H1 (cell line): ENCODE measurements around the gene ACSL3. TPM values are rescaled to one million over a fixed set of nuclear protein-coding genes. Genes with fewer than 3 reads are reported as not detected.

ENCODE experiments used
- CTCF ChIA-PET: fragments of 300-600 bp; sonication (Branson Sonifier 250); formaldehyde crosslinking; loops from one replicate; lab custom pipeline; 2021; ENCODE audit not compliant: partially characterized antibody; lab: Charles Lee
- POLR2A ChIA-PET: fragments of 300-600 bp; sonication (Branson Sonifier 250); formaldehyde crosslinking; loops from one replicate; lab custom pipeline; 2021; ENCODE audit warnings: inconsistent platforms; ENCODE audit not compliant: partially characterized antibody; lab: Charles Lee
- DNase-seq, 2 experiments: peaks; one replicate each; pipeline versions ENCODE4 v3.0.0 to v3.0.0-alpha.2; 2010 to 2022; ENCODE audit warnings: low spot score in 2 of 2, low read depth in 1 of 2, mixed read lengths in 1 of 2
- FAIRE-seq: peaks from 2 replicates; lab custom pipeline; 2011; peaks lifted over from hg19 to GRCh38; lab: Jason Lieb, UNC
- H2AFZ ChIP-seq: 2 replicates; pipeline ENCODE4 v1.8.1; 2012; ENCODE audit warnings: low read length, inconsistent platforms
- H2AK5ac ChIP-seq: 2 replicates; pipeline ENCODE4 v1.6.1; 2013; ENCODE audit warnings: low read depth, low read length
- H2BK120ac ChIP-seq: replicated peaks from 2 replicates; pipeline ENCODE3; 2013; ENCODE audit warnings: low read depth, low read length, inconsistent platforms
- H2BK12ac ChIP-seq: 2 replicates; pipeline ENCODE4 v1.6.1; 2013; ENCODE audit warnings: low read depth, low read length
- H2BK15ac ChIP-seq: 2 replicates; pipeline ENCODE4 v1.6.1; 2013; ENCODE audit warnings: low read length
- H2BK20ac ChIP-seq: 2 replicates; pipeline ENCODE4 v1.6.1; 2013; ENCODE audit warnings: low read length
- H2BK5ac ChIP-seq: 2 replicates; pipeline ENCODE4 v1.6.1; 2013; ENCODE audit warnings: low read depth, low read length
- H3K14ac ChIP-seq: 2 replicates; pipeline ENCODE4 v1.6.1; 2013; ENCODE audit warnings: inconsistent platforms; ENCODE audit not compliant: insufficient read length
- H3K18ac ChIP-seq: 2 replicates; pipeline ENCODE4 v1.6.1; 2013; ENCODE audit warnings: low read length; ENCODE audit errors: extremely low read depth
- H3K23ac ChIP-seq: 2 replicates; pipeline ENCODE4 v1.6.1; 2013; ENCODE audit warnings: inconsistent platforms; ENCODE audit not compliant: insufficient read length
- H3K23me2 ChIP-seq: 2 replicates; pipeline ENCODE4 v1.6.1; 2013; ENCODE audit warnings: low read depth, low read length
- H3K27ac ChIP-seq: 2 replicates; pipeline ENCODE4 v1.6.1; 2011; ENCODE audit warnings: low read depth, low read length, inconsistent platforms
- H3K27me3 ChIP-seq, 4 experiments: replicated peaks in 1 of 4; 1 replicate in 1 of 4; 2 replicates in 3 of 4; pipeline versions ENCODE4 v1.6.1 to v1.8.1; 2011 to 2013; ENCODE audit warnings: low read length in 3 of 4, mild to moderate bottlenecking in 3 of 4, inconsistent platforms in 2 of 4, mixed read lengths in 2 of 4, moderate library complexity in 1 of 4; ENCODE audit not compliant: control insufficient read depth in 3 of 4, insufficient read depth in 3 of 4; ENCODE audit errors: extremely low read depth in 1 of 4
- H3K36me3 ChIP-seq, 4 experiments: 2 replicates each; pipeline versions ENCODE4 v1.6.1 to v1.8.1; 2011 to 2013; ENCODE audit warnings: mild to moderate bottlenecking in 4 of 4, low read length in 3 of 4, moderate library complexity in 2 of 4, control low read depth in 1 of 4, inconsistent platforms in 1 of 4; ENCODE audit not compliant: insufficient read depth in 4 of 4, control insufficient read depth in 2 of 4
- H3K4ac ChIP-seq: replicated peaks from 2 replicates; pipeline ENCODE3; 2013; ENCODE audit warnings: low read length, low read depth, mixed read lengths, inconsistent platforms; ENCODE audit not compliant: insufficient read length
- H3K4me1 ChIP-seq, 4 experiments: replicated peaks in 1 of 4; 1 replicate in 1 of 4; 2 replicates in 3 of 4; pipeline versions ENCODE4 v1.6.1 to v1.8.1; 2011 to 2013; ENCODE audit warnings: low read length in 3 of 4, inconsistent platforms in 2 of 4, mixed read lengths in 1 of 4; ENCODE audit not compliant: insufficient read depth in 4 of 4, control insufficient read depth in 3 of 4
- H3K4me2 ChIP-seq, 2 experiments: 2 replicates each; pipeline versions ENCODE4 v1.6.1 to v1.8.1; 2011 to 2013; ENCODE audit warnings: low read depth in 2 of 2, low read length in 2 of 2, control low read depth in 1 of 2, inconsistent platforms in 1 of 2, mild to moderate bottlenecking in 1 of 2; ENCODE audit not compliant: insufficient read depth in 1 of 2
- H3K4me3 ChIP-seq, 4 experiments: fragments of 200-600, 300-600 bp in 1 of 4; sonication (generic), shearing (Covaris generic), sonication (Bioruptor Twin) in 1 of 4; 2 replicates each; pipeline versions ENCODE4 v1.5.1 to v1.8.1; 2011 to 2016; ENCODE audit warnings: low read length in 4 of 4, low read depth in 3 of 4, control low read depth in 2 of 4, inconsistent platforms in 2 of 4, mild to moderate bottlenecking in 2 of 4, mixed read lengths in 1 of 4, moderate library complexity in 1 of 4; ENCODE audit not compliant: insufficient read depth in 2 of 4; ENCODE audit errors: extremely low read depth in 1 of 4
- H3K56ac ChIP-seq: replicated peaks from 2 replicates; pipeline ENCODE3; 2013; ENCODE audit warnings: low read depth, mild to moderate bottlenecking, mixed read lengths, low read length, inconsistent platforms; ENCODE audit not compliant: insufficient read length
- H3K79me1 ChIP-seq: 2 replicates; pipeline ENCODE4 v1.6.1; 2013; ENCODE audit warnings: low read depth, low read length, control low read depth
- H3K79me2 ChIP-seq, 2 experiments: 2 replicates each; pipeline versions ENCODE4 v1.6.1 to v1.8.1; 2012 to 2013; ENCODE audit warnings: low read length in 2 of 2, mild to moderate bottlenecking in 2 of 2, inconsistent platforms in 1 of 2; ENCODE audit not compliant: insufficient read depth in 2 of 2, control insufficient read depth in 1 of 2
- H3K9ac ChIP-seq, 4 experiments: replicated peaks in 1 of 4; 1 replicate in 1 of 4; 2 replicates in 3 of 4; pipeline versions ENCODE4 v1.6.1 to v1.8.1; 2011 to 2013; ENCODE audit warnings: low read depth in 3 of 4, low read length in 3 of 4, control low read depth in 2 of 4, mild to moderate bottlenecking in 2 of 4, moderate library complexity in 2 of 4, inconsistent platforms in 1 of 4; ENCODE audit errors: extremely low read depth in 1 of 4
- H3K9me3 ChIP-seq, 2 experiments: 2 replicates each; pipeline versions ENCODE4 v1.6.1 to v1.8.1; 2012 to 2013; ENCODE audit warnings: mild to moderate bottlenecking in 2 of 2, moderate library complexity in 2 of 2, control low read depth in 1 of 2, inconsistent platforms in 1 of 2, low read depth in 1 of 2, low read length in 1 of 2, mixed read lengths in 1 of 2; ENCODE audit not compliant: insufficient read depth in 2 of 2
- H4K20me1 ChIP-seq, 2 experiments: replicated peaks in 1 of 2; 2 replicates each; pipeline versions ENCODE3 to v1.8.1; 2011 to 2013; ENCODE audit warnings: inconsistent platforms in 2 of 2, low read length in 2 of 2, mild to moderate bottlenecking in 1 of 2; ENCODE audit not compliant: insufficient read depth in 2 of 2, control insufficient read depth in 1 of 2
- H4K5ac ChIP-seq: 2 replicates; pipeline ENCODE4 v1.6.1; 2013; ENCODE audit warnings: low read length, low read depth, mixed read lengths, inconsistent platforms; ENCODE audit not compliant: insufficient read length
- H4K8ac ChIP-seq: 2 replicates; pipeline ENCODE4 v1.8.0; 2013; ENCODE audit warnings: mild to moderate bottlenecking, moderate library complexity, low read length, inconsistent platforms; ENCODE audit not compliant: insufficient read depth; ENCODE audit errors: extremely low read depth
- H4K91ac ChIP-seq: replicated peaks from 2 replicates; pipeline ENCODE3; 2013; ENCODE audit warnings: low read length, mixed read lengths, inconsistent platforms; ENCODE audit not compliant: insufficient read length
- CREB1 ChIP-seq: IDR thresholded peaks from 2 replicates; pipeline ENCODE4 v1.6.1; 2012; ENCODE audit warnings: inconsistent platforms
- GABPA ChIP-seq: IDR thresholded peaks from 2 replicates; pipeline ENCODE4 v1.6.1; 2011; ENCODE audit warnings: mild to moderate bottlenecking, low read length, moderate library complexity, borderline replicate concordance; ENCODE audit not compliant: insufficient read depth
- PHF8 ChIP-seq: fragments of 200-600 bp; sonication (generic); conservative IDR thresholded peaks from 2 replicates; pipeline ENCODE4 v1.7.1; 2012; ENCODE audit warnings: low read depth, mild to moderate bottlenecking, inconsistent platforms, low read length, moderate library complexity
- RAD21 ChIP-seq, 2 experiments: IDR thresholded peaks in 1 of 2; conservative IDR thresholded peaks in 1 of 2; 2 replicates each; pipeline ENCODE4 v1.6.1; 2011; ENCODE audit warnings: low read depth in 2 of 2, low read length in 2 of 2, improper control_type of control experiment in 1 of 2, inconsistent platforms in 1 of 2, mild to moderate bottlenecking in 1 of 2, moderate library complexity in 1 of 2
- SAP30 ChIP-seq: fragments of 300-600 bp; sonication (generic); IDR thresholded peaks from 2 replicates; pipeline ENCODE4 v1.7.1; 2012; ENCODE audit warnings: low read length, moderate library complexity, mild to moderate bottlenecking, inconsistent platforms; ENCODE audit not compliant: insufficient read depth, insufficient replicate concordance
- SIX5 ChIP-seq: IDR thresholded peaks from 2 replicates; pipeline ENCODE4 v1.6.1; 2011; ENCODE audit warnings: mild to moderate bottlenecking, low read depth, low read length
- SP1 ChIP-seq: IDR thresholded peaks from 2 replicates; pipeline ENCODE4 v1.6.1; 2011; ENCODE audit warnings: low read depth, low read length
- SP2 ChIP-seq: IDR thresholded peaks from 2 replicates; pipeline ENCODE4 v1.6.1; 2012; ENCODE audit warnings: mild to moderate bottlenecking, low read length, inconsistent platforms
- SUZ12 ChIP-seq: fragments of 200-600 bp; sonication (generic); IDR thresholded peaks from 2 replicates; pipeline ENCODE4 v1.6.1; 2012; ENCODE audit warnings: mild to moderate bottlenecking, inconsistent platforms, low read length, moderate library complexity, mixed read lengths
- TCF12 ChIP-seq: IDR thresholded peaks from 2 replicates; pipeline ENCODE4 v1.6.1; 2011; ENCODE audit warnings: low read depth, mild to moderate bottlenecking, low read length
- TEAD4 ChIP-seq: IDR thresholded peaks from 2 replicates; pipeline ENCODE4 v1.6.1; 2012; ENCODE audit warnings: low read depth, low read length, inconsistent platforms, mixed read lengths
- WGBS, 2 experiments: shearing (Covaris generic) in 1 of 2; methylation state at CpG; one replicate each; pipeline versions ENCODE4 v1.1.6 to v1.1.7; 2013 to 2015; ENCODE audit warnings: low lambda C conversion rate in 2 of 2, mixed read lengths in 2 of 2, inconsistent platforms in 1 of 2, low coverage in 1 of 2, missing lambda C conversion rate in 1 of 2; ENCODE audit not compliant: insufficient replicate concordance in 2 of 2, insufficient coverage in 1 of 2, insufficient read length in 1 of 2; ENCODE audit errors: extremely low coverage in 1 of 2, missing lambda C conversion rate in 1 of 2; 5-methylcytosine and 5-hydroxymethylcytosine counted together
- polyA plus RNA-seq, 7 experiments: library from polyadenylated mRNA; depleted of rRNA in 3 of 7; stranded (reverse) in 5 of 7; unstranded in 2 of 7; fragments of >200 nt in 5 of 7; fragments of 200-250 nt in 2 of 7; gene quantifications; 1 replicate in 5 of 7; 2 replicates in 1 of 7; 4 replicates in 1 of 7; pipeline versions ENCODE4 v1.2.1 to v1.2.3, GENCODE V29; 2011 to 2013; ENCODE audit warnings: missing spikeins in 2 of 7, mixed read lengths in 2 of 7
- total RNA-seq: library from RNA; stranded (reverse); fragmentation: NEBNext Ultra II Directional; extraction: Animal tissue kit (Norgen Biotek cat#: 25700); gene quantifications from 2 replicates; pipeline ENCODE4 v1.2.1, GENCODE V29; 2021
- TF ChIP-seq, protein P1 (sequence below), 3 experiments: IDR thresholded peaks; 1 replicate in 2 of 3; 2 replicates in 1 of 3; pipeline versions ENCODE4 v1.5.1 to v1.6.1; 2011; ENCODE audit warnings: low read length in 3 of 3, mild to moderate bottlenecking in 3 of 3, inconsistent platforms in 2 of 3, low read depth in 1 of 3, moderate library complexity in 1 of 3; ENCODE audit not compliant: insufficient read depth in 1 of 3; ENCODE audit errors: control extremely low read depth in 1 of 3

The ACSL3 gene
- total and polyA plus RNA-seq, 2 of the 8 experiments (the other 6 are each of a cell fraction or from before 2014, with no cell fraction given), result 37.5 to 98.1 TPM

DNA sequence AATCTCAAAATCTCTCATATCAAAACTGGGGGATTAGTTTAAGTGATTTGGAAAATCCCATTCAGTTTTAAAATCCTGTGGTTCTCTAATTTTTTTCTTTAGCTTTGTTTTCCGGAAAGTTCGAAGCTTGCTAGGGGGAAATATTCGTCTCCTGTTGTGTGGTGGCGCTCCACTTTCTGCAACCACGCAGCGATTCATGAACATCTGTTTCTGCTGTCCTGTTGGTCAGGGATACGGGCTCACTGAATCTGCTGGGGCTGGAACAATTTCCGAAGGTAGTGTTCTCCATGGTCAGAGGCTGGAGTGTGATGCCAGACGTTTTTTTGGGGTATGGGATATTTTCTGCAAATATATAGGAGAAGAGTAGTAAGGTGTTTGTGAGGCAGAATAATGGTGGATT is 66.1 kb downstream of the ACSL3 start:
- ChIA-PET CTCF (interaction anchor here (1.5 to 2.3 kb wide), 3 partner anchors 11 to 218 kb away, joined by 4 to 16 read pairs (median 5); no protein-coding TSS in a partner anchor), POLR2A (no interaction called here)
- H3K4me1 ChIP-seq, result no peaks in the 10 kb centered on the region
- H4K5ac ChIP-seq, result no peak overlapping the region
- H3K9ac ChIP-seq, result no peak overlapping the region
- H3K23me2 ChIP-seq, result no peaks in the 10 kb centered on the region
- H2BK15ac ChIP-seq, result no peak overlapping the region
- no peak overlapping the region for H2AFZ ChIP-seq
- no peak overlapping the region for H2BK5ac ChIP-seq
- H3K9me3 ChIP-seq, result no peaks in the 10 kb centered on the region
- H3K36me3 ChIP-seq, result peaks cover 6 to 56% (median 24%) of the 10 kb centered on the region in 4 experiments; a peak in 7 of 8 replicates
- no peak overlapping the region for H4K8ac ChIP-seq
- H3K23ac ChIP-seq, result no peak overlapping the region
- H3K18ac ChIP-seq, result no peak overlapping the region
- H4K91ac ChIP-seq, result no peak overlapping the region
- H3K27me3 ChIP-seq, result no peaks in the 10 kb centered on the region
- H2BK20ac ChIP-seq, result no peak overlapping the region
- no peaks in the 10 kb centered on the region for H4K20me1 ChIP-seq
- no peak overlapping the region for H3K27ac ChIP-seq
- DNase-seq (no peak), FAIRE-seq (no peak)
- no peak overlapping the region for H3K4me2 ChIP-seq
- no peak overlapping the region for H2BK12ac ChIP-seq
- WGBS, 2 experiments, result 91% methylated on average over 9 of the region's 9 CpGs; no CpG with 5 or more reads in 1 of the 2 experiments
- no peak overlapping the region for H3K14ac ChIP-seq
- no peak overlapping the region for H2BK120ac ChIP-seq
- H3K4me3 ChIP-seq, result no peak overlapping the region
- no peak overlapping the region for H2AK5ac ChIP-seq
- H3K56ac ChIP-seq, result no peak overlapping the region
- H3K79me1 ChIP-seq, result no peaks in the 10 kb centered on the region
- H3K4ac ChIP-seq, result no peak overlapping the region
- H3K79me2 ChIP-seq, result peaks cover 0 to 3% of the 10 kb centered on the region in 2 experiments; a peak in 1 of 4 replicates
- TF ChIP-seq SP2 (no peak), GABPA (no peak), PHF8 (no peak), RAD21 (IDR thresholded peaks at IDR 0.05 in 1 of 2, conservative IDR thresholded peaks at IDR 0.05 in 1 of 2; ENCODE audit: low read depth in 2 of 2, low read length in 2 of 2) (no peak), TCF12 (no peak), SUZ12 (no peak), SAP30 (no peak), TEAD4 (no peak), CREB1 (no peak), SP1 (no peak), SIX5 (no peak)
- TF ChIP-seq, protein P1, sequence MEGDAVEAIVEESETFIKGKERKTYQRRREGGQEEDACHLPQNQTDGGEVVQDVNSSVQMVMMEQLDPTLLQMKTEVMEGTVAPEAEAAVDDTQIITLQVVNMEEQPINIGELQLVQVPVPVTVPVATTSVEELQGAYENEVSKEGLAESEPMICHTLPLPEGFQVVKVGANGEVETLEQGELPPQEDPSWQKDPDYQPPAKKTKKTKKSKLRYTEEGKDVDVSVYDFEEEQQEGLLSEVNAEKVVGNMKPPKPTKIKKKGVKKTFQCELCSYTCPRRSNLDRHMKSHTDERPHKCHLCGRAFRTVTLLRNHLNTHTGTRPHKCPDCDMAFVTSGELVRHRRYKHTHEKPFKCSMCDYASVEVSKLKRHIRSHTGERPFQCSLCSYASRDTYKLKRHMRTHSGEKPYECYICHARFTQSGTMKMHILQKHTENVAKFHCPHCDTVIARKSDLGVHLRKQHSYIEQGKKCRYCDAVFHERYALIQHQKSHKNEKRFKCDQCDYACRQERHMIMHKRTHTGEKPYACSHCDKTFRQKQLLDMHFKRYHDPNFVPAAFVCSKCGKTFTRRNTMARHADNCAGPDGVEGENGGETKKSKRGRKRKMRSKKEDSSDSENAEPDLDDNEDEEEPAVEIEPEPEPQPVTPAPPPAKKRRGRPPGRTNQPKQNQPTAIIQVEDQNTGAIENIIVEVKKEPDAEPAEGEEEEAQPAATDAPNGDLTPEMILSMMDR (IDR thresholded peaks at IDR 0.05; ENCODE audit: control extremely low read depth in 1 of 3, insufficient read depth in 1 of 3, low read depth in 1 of 3, low read length in 3 of 3), result no peak
